HG03097 (cell line): Measurements from ENCODE around the gene IL2RA.
A peak's percentile ranks its signal among the peaks of the same experiment; 100 is the strongest.
"Not testable (repeated sequence)": the region's sequence is repeated elsewhere in the genome, so short reads cannot be mapped to it uniquely, and the experiment has no call there.

Source experiments
- ATAC-seq: cut with Tn5 transposase; IDR thresholded peaks from one replicate; pipeline ENCODE4 v1.9.1; 2021; ENCODE audit not compliant: unreplicated experiment, low FRiP score

Gene IL2RA

GRCh38 chr10:6062101-6062771 lies at the start of gene IL2RA:
IL2RA (minus strand) TSS chr10:6062367; CDS start chr10:6062151, 216 bp downstream.
- no peak for ATAC-seq

DNA sequence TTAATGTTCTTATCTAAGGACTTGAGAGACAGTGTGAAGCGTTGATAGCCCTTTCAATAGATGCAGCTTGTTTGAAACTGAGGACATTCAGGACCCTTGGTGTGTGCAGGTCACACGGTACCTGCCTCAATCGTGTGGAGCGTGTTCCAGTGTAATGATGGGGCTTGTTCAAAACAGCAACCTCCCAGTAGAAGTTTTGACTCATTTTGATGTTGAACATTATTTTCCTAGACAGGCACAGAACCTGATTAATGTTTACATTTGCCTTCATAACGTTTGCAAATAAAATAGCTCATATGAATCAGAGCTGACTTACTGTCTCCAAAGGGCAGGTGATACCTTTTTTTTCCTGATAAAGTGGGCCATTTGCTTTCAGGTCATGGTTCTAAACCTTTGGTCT lies 48.0 kb upstream of the IL2RA start:
- ATAC-seq, result no peak

DNA sequence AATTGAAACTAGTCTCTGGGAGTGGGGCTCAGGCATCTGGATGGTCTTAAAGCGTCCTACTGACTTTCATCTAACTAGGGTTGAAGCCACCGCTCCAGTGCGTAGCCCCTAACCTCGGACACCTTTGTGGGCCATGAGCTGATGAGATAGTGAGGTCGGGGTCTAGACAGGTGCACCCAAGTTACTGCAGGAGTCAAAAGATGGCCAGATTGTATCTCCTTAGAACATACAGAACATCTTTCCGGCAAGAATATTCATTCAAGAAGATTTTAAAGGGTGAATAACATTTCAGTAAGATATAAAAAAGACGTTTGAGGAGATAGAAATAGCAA lies 47.2 kb upstream of the IL2RA start:
- ATAC-seq, result no peak

DNA sequence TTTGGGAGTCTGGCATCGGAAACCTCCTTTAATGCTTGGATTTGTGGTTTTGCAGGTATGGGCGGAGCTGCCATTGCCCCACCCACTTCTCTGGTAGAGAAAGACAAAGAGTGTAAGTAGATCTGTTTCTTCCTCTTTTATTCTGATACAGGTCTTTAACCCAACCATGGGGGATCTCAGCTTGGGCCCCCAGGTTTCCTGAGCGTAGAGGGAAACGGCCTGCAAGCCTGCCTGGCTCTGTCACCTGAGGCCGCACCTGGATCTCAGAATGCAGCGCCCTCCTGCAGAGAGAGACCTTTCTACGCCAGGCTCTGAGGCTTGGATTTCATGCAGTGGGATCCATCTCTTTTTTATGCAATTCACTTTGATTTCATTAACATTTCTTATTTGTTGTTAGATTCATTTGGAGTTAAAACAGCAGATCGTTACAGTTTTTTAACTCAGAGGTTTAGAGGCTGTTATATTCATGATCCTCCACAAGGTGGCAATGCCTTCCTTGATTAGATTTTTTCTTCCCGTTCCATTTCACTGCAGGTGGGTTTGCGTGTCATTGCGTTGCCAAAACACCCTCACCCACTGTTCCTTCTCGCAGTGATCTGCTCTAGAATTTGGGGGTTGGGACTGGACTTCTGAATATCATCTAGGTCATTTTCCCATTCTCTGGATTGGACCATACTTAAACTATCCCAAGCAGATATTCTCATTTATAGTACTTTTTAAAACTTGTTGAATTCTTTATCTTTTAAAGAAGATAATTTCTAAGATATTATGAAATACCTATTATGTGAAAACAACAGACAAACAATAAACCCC lies 46.7 kb upstream of the IL2RA start:
- ATAC-seq, result no peak

- no peak for ATAC-seq
Measured at GRCh38 chr10:6108072-6108471, 45.9 kb upstream of the IL2RA start.

- ATAC-seq, result not testable (repeated sequence)
Measured at GRCh38 chr10:6107616-6108015, 45.4 kb upstream of the IL2RA start.

DNA sequence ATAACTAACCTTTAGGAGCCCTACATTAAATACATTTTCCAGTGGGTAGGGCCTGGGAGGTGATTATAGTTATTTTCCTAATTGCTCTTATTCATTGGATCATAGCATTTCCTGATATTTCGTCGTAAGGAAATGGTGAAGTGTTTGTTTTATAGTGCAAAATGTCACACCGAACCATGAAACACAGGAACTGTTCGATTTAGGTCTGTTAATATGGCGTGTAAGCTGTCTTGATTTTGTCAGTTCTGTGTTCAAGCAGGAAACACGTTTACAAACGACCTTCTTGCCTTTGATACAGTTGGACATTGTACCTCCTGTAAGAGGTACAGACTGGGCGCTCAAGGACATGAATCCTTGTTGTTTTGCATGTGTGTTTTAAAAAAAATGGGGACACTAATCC lies 41.4 kb upstream of the IL2RA start:
- ATAC-seq, result no peak

GRCh38 chr10:6102128-6102527 lies 40.0 kb upstream of the IL2RA start:
- ATAC-seq, result no peak

DNA sequence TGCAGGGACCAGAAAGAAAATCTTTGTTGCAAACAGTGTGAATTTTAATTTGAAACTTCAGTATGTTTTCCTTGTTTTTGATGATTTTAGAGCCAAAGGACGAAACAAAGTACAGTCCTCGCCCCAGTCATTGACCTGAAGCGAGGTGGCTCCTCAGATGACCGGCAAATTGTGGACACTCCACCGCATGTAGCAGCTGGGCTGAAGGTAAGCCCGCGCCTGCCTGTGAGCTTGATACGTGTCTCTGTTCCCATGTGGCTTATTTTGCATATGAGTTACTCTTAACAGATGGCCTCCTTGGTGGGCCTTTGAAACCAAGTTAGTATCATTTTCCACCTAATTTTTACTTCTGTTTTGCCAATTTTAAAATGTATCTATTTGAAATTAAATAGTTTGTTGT lies 39.0 kb upstream of the IL2RA start:
- no peak for ATAC-seq

- ATAC-seq, result no peak
Measured at GRCh38 chr10:6100370-6100769, 38.2 kb upstream of the IL2RA start.

DNA sequence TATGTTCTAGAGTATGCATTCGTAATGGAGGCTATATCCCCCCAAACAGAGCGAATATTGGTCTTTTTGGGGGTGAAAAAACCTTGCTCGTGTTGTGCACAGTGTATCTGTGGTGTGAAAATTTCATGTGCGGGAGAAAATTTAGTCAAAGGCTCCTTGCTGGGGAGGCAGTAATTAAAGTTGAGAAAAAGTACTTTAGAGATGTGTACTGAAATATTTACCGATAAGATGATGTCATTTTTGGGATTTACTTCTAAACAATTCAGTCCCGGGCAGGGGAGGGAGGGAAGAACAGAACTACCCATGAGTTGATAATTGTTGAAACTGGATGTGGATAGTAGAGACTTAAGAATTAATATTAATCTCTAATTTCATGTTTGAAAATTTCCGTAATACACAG lies 36.0 kb upstream of the IL2RA start:
- no peak for ATAC-seq

DNA sequence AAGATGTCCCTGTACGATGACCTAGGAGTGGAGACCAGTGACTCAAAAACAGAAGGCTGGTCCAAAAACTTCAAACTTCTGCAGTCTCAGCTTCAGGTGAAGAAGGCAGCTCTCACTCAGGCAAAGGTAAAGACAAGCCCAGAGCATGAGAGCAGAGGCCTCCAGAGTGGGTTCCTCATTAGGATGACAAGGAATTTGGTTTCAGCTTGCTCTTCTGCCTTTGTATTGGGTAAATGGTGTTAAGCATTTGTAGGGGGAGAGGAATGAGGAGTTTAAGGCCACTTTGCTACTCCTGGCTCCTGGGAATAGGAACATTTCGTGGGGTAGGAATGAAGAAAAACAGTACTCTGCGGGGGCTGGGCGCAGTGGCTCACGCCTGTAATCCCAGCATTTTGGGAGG lies 34.9 kb upstream of the IL2RA start:
- ATAC-seq, result no peak

GRCh38 chr10:6095810-6096570 lies 33.8 kb upstream of the IL2RA start:
- no peak for ATAC-seq

DNA sequence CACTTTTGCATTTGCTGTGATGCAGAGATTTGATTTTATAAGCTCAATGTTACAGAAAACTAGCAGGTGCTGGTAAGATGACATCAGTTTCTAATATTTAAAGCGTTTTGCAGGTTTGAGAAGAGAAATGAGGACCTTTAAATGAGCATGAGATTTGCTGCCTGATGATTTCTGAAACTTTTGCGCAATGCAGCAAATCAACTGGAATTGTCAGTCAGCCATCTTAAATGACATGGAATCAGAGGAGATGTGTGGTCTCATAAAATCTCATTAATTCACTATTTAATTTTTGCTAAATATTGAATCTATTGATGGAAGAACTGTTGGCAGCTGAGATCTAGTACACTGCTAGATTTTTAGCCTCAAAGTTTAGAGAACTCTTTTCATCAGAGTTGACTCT lies 30.6 kb upstream of the IL2RA start:
- ATAC-seq, result no peak

GRCh38 chr10:6091630-6092029 lies 29.5 kb upstream of the IL2RA start:
- no peak for ATAC-seq

- ATAC-seq, result no peak
Measured at GRCh38 chr10:6089334-6090219, 27.4 kb upstream of the IL2RA start.

- peak; percentile 88 for ATAC-seq
Measured at GRCh38 chr10:6088721-6089333, 26.7 kb upstream of the IL2RA start, which contains the start of gene RBM17. RBM17 (plus strand) TSS chr10:6089034; CDS start chr10:6097066, 8,032 bp downstream.

DNA sequence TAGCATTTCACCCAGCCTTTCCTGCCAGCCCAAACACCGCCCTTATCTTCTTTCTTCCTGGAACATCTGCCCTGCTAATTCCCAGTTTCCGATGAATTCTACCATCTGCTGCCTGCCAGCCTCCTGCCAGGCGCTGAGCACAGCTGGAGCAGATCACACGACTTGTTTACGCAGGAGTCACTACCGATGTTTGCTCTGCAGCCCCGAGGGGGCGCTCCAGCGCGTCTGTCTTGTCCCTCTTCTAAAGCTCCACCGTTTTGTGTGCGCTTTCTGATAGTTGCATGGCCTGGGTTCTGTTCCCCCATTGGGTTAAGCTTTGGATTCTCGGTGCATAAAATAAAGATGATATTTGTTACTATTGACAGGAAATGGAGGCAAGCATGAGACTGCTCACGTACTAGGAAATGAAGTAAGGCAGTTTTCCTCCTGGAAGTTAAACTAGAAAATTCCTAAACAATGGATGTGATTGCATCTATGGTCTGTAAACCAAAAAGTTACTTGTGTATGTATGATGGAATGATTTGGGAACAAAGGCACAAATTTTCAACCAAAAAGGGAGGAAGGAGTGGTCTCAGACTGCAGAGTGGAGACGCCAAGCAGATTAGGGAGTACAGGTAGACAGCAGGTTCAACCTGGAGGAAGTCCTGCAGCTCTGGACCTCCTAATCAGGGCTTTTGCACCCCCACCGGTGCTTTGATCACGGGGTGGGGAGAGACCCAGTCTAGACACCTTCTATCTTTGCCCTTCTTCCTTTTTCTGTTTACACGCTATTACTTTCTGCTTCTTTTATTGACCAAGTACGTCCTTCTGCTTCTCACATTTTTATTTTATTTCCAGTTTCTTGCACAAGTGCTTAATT lies 24.4 kb upstream of the IL2RA start:
- peak; percentile 38 for ATAC-seq
